Panc1 (cell line): ENCODE results near the gene HOXB3. TPM values are rescaled to one million over a fixed set of nuclear protein-coding genes. Genes with fewer than 3 reads are reported as not detected.
A peak's percentile ranks its signal among the peaks of the same experiment; 100 is the strongest.

Experiments used
- ATAC-seq: fragments of 200-7000 bp; cut with Tn5 transposase; 2 replicates; pipeline ENCODE4 v1.9.1; 2020; ENCODE audit warnings: mild to moderate bottlenecking, moderate library complexity
- BruUV-seq: library from RNA; stranded (reverse); fragments of 400-500 nt; replicated peaks from 2 replicates; lab custom pipeline; 2021; lab: Mats Ljungman, UMichigan
- CTCF ChIA-PET: fragments of 300-600 bp; sonication (Branson Sonifier 250); formaldehyde crosslinking; loops from one replicate; lab custom pipeline; 2022; ENCODE audit warnings: antibody characterized with exemption; lab: Charles Lee
- POLR2A ChIA-PET: fragments of 300-600 bp; sonication (Branson Sonifier 250); formaldehyde crosslinking; loops from one replicate; lab custom pipeline; 2022; ENCODE audit warnings: antibody characterized with exemption; lab: Charles Lee
- DNase-seq: peaks from one replicate; pipeline ENCODE4 v3.0.0-alpha.2; 2010; ENCODE audit warnings: low read depth, low spot score
- H3K27ac ChIP-seq: 2 replicates; pipeline ENCODE4 v1.5.1; 2011; ENCODE audit warnings: mild to moderate bottlenecking, low read length, inconsistent platforms
- H3K27me3 ChIP-seq: fragments of 200-500 bp; sonication (Bioruptor generic); 2 replicates; pipeline ENCODE4 v1.6.0; 2014; ENCODE audit warnings: low read length, inconsistent platforms; ENCODE audit not compliant: control insufficient read depth, insufficient read depth
- H3K36me3 ChIP-seq: fragments of 200-500 bp; sonication (Bioruptor generic); 2 replicates; pipeline ENCODE4 v1.5.1; 2014; ENCODE audit warnings: inconsistent platforms, mild to moderate bottlenecking, low read length, moderate library complexity; ENCODE audit not compliant: control insufficient read depth, insufficient read depth
- H3K4me1 ChIP-seq: 2 replicates; pipeline ENCODE4 v1.5.1; 2011; ENCODE audit warnings: inconsistent platforms, mild to moderate bottlenecking, low read length, moderate library complexity; ENCODE audit not compliant: control insufficient read depth, insufficient read depth
- H3K4me3 ChIP-seq, 2 experiments: 2 replicates each; pipeline ENCODE4 v1.5.1; 2011 to 2012; ENCODE audit warnings: low read depth in 2 of 2, low read length in 2 of 2, mild to moderate bottlenecking in 2 of 2, inconsistent platforms in 1 of 2, moderate library complexity in 1 of 2
- H3K9me3 ChIP-seq: fragments of 200-500 bp; sonication (Bioruptor generic); 2 replicates; pipeline ENCODE4 v1.5.1; 2014; ENCODE audit warnings: low read depth, mild to moderate bottlenecking, inconsistent platforms, low read length, moderate library complexity; ENCODE audit not compliant: control insufficient read depth, insufficient read depth
- POLR2AphosphoS5 ChIP-seq: IDR thresholded peaks from 2 replicates; pipeline ENCODE4 v1.6.1; 2012; ENCODE audit warnings: mild to moderate bottlenecking, low read depth, low read length, moderate library complexity
- SIN3A ChIP-seq: IDR thresholded peaks from 2 replicates; pipeline ENCODE4 v1.6.1; 2012; ENCODE audit warnings: low read depth, mild to moderate bottlenecking, low read length, moderate library complexity, borderline replicate concordance; ENCODE audit not compliant: insufficient read depth
- TCF7L2 ChIP-seq: IDR thresholded peaks from 2 replicates; pipeline ENCODE4 v1.6.1; 2011; ENCODE audit warnings: mild to moderate bottlenecking, low read depth, low read length, inconsistent platforms
- in situ Hi-C: cut with HindIII; loops from 2 replicates; pipeline ENCODE4 v1.10.0; 2016; ENCODE audit warnings: low sequenced_read_pairs, low pct_unique_long_range_greater_than_20kb
- intact Hi-C: fragments of 100-400 bp; cut with micrococcal nuclease; formaldehyde crosslinking; loops from one replicate; pipeline ENCODE4 v1.10.0; 2022; ENCODE audit not compliant: unreplicated experiment
- total RNA-seq: library from RNA; stranded (reverse); gene quantifications from one replicate; pipeline ENCODE4 v1.2.1, GENCODE V29; 2021; ENCODE audit not compliant: unreplicated experiment
- TF ChIP-seq, protein P1 (sequence below): fragments of 450-650 bp; IDR thresholded peaks from 2 replicates; pipeline ENCODE4 v1.5.1; 2017; ENCODE audit warnings: mild to moderate bottlenecking
- TF ChIP-seq, protein P2 (sequence below), 2 experiments: IDR thresholded peaks; 2 replicates each; pipeline ENCODE4 v1.6.1; 2011 to 2012; ENCODE audit warnings: low read depth in 2 of 2, control low read depth in 1 of 2, low read length in 1 of 2, mild to moderate bottlenecking in 1 of 2, moderate library complexity in 1 of 2; ENCODE audit not compliant: insufficient read depth in 1 of 2

Gene HOXB3
- total RNA-seq, 1 experiment from 2014 or later: 127 TPM

DNA sequence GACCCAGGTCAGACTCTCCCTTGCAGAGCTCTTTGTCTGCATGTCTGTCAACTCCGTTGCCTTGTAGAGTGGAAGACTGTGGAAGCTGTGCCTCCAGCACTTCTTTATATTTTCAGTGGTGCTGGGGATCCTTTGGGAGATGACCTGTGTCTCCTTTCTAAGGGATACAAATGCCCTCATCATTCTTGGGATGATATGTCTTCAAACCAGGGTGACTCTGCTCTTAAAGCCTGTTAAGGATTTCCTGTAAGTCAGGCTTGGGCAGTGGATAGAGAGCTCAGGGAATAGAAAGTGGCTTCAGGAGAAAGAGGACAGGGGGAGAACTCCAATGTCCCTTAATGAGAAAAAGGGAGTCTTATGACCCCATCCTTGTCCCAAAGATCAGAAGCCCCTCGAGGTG lies 1.5 kb downstream of the HOXB3 start:
- ChIA-PET POLR2A (interaction anchor here (0.5 to 2.0 kb wide), 8 partner anchors 10 to 1372 kb away, joined by 3 to 7 read pairs (median 4); partner anchors contain the start of gene HOXB8), CTCF (interaction anchor here (0.6 to 2.0 kb wide), 7 partner anchors 19 to 329 kb away, joined by 3 to 8 read pairs (median 4); partner anchors contain the start of gene HOXB8)
- Histone ChIP-seq H3K27me3 (no peaks in the 10 kb centered on the region), H3K9me3 (no peaks in the 10 kb centered on the region), H3K36me3 (no peaks in the 10 kb centered on the region), H3K27ac (peak overlapping the region; percentile 99), H3K4me3 (peak overlapping the region; percentile 70 to 99), H3K4me1 (peaks cover 79% of the 10 kb centered on the region)
- in situ Hi-C loops (no loop called here), intact Hi-C loops (no loop called here)
- ATAC-seq (no peak), DNase-seq (no peak)
- no TSS peak for BruUV-seq
- TF ChIP-seq, protein P1, sequence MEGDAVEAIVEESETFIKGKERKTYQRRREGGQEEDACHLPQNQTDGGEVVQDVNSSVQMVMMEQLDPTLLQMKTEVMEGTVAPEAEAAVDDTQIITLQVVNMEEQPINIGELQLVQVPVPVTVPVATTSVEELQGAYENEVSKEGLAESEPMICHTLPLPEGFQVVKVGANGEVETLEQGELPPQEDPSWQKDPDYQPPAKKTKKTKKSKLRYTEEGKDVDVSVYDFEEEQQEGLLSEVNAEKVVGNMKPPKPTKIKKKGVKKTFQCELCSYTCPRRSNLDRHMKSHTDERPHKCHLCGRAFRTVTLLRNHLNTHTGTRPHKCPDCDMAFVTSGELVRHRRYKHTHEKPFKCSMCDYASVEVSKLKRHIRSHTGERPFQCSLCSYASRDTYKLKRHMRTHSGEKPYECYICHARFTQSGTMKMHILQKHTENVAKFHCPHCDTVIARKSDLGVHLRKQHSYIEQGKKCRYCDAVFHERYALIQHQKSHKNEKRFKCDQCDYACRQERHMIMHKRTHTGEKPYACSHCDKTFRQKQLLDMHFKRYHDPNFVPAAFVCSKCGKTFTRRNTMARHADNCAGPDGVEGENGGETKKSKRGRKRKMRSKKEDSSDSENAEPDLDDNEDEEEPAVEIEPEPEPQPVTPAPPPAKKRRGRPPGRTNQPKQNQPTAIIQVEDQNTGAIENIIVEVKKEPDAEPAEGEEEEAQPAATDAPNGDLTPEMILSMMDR: no peak
- no peak for TF ChIP-seq SIN3A
- TF ChIP-seq POLR2AphosphoS5: no peak; the same call in 1 of the 2 replicates
- TF ChIP-seq TCF7L2: no peak
- TF ChIP-seq, protein P2, sequence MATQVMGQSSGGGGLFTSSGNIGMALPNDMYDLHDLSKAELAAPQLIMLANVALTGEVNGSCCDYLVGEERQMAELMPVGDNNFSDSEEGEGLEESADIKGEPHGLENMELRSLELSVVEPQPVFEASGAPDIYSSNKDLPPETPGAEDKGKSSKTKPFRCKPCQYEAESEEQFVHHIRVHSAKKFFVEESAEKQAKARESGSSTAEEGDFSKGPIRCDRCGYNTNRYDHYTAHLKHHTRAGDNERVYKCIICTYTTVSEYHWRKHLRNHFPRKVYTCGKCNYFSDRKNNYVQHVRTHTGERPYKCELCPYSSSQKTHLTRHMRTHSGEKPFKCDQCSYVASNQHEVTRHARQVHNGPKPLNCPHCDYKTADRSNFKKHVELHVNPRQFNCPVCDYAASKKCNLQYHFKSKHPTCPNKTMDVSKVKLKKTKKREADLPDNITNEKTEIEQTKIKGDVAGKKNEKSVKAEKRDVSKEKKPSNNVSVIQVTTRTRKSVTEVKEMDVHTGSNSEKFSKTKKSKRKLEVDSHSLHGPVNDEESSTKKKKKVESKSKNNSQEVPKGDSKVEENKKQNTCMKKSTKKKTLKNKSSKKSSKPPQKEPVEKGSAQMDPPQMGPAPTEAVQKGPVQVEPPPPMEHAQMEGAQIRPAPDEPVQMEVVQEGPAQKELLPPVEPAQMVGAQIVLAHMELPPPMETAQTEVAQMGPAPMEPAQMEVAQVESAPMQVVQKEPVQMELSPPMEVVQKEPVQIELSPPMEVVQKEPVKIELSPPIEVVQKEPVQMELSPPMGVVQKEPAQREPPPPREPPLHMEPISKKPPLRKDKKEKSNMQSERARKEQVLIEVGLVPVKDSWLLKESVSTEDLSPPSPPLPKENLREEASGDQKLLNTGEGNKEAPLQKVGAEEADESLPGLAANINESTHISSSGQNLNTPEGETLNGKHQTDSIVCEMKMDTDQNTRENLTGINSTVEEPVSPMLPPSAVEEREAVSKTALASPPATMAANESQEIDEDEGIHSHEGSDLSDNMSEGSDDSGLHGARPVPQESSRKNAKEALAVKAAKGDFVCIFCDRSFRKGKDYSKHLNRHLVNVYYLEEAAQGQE (IDR thresholded peaks at IDR 0.05; ENCODE audit: insufficient read depth in 1 of 2, low read depth in 2 of 2, low read length in 1 of 2): no peak

DNA sequence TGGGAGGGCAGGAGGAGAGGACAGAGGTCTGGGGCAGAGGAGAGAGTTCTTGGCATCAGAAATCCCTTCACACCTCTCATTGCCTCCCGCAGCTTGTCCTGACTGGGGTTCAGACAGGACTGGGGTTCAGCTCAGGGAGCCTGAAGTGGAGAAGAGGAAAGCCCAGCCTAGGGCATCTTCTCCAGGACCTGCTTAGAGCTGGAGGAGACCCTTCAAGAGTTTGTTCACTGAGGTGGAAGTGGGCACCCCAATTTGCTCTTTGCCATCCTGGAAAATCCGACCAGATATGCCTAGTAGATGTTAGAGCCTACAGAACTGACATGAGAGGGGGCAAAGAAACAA lies 2.0 kb downstream of the HOXB3 start:
- POLR2A ChIA-PET: interaction anchor here (0.5 to 2.0 kb wide), 6 partner anchors 10 to 44 kb away, joined by 3 to 7 read pairs (median 4); no protein-coding TSS in a partner anchor
- Histone ChIP-seq H3K27me3 (no peaks in the 10 kb centered on the region), H3K4me3 (peak overlapping the region; percentile 70 to 99), H3K27ac (peak overlapping the region; percentile 99), H3K4me1 (peaks cover 79% of the 10 kb centered on the region), H3K36me3 (no peaks in the 10 kb centered on the region), H3K9me3 (no peaks in the 10 kb centered on the region)
- DNase-seq (no peak), ATAC-seq (no peak)
- intact Hi-C loops: no loop called here
- CTCF ChIA-PET: interaction anchor here (0.6 to 2.0 kb wide), 10 partner anchors 18 to 429 kb away, joined by 3 to 8 read pairs (median 4); partner anchors contain the start of gene HOXB8
- in situ Hi-C loops: no loop called here
- TF ChIP-seq TCF7L2 (no peak), SIN3A (no peak), POLR2AphosphoS5 (no peak)
- TF ChIP-seq, protein P1: no peak
- TF ChIP-seq, protein P2 (IDR thresholded peaks at IDR 0.05; ENCODE audit: insufficient read depth in 1 of 2, low read depth in 2 of 2, low read length in 1 of 2): no peak
- no TSS peak for BruUV-seq
